SJSA1 (cell line): ENCODE results near the gene LIMK2. TPM values are rescaled to one million over a fixed set of nuclear protein-coding genes. Genes with fewer than 3 reads are reported as not detected.
A peak's percentile ranks its signal among the peaks of the same experiment; 100 is the strongest.
"Not testable (repeated sequence)": the region's sequence is repeated elsewhere in the genome, so short reads cannot be mapped to it uniquely, and the experiment has no call there.

ENCODE experiments used
- DNase-seq, 2 experiments: peaks; one replicate each; pipeline ENCODE4 v3.0.0-alpha.2; 2015 to 2020; ENCODE audit warnings: low spot score in 2 of 2, low read depth in 1 of 2
- H3K27ac ChIP-seq: fragments of 250-450 bp; sonication (Bioruptor Pico); 2 replicates; pipeline ENCODE4 v1.5.1; 2020; ENCODE audit warnings: mild to moderate bottlenecking, moderate library complexity
- H3K27me3 ChIP-seq: fragments of 250-450 bp; sonication (Bioruptor Pico); replicated peaks from 2 replicates; pipeline ENCODE4 v1.5.1; 2020; ENCODE audit warnings: mild to moderate bottlenecking, moderate library complexity
- H3K36me3 ChIP-seq: fragments of 250-450 bp; sonication (Bioruptor Pico); 2 replicates; pipeline ENCODE4 v1.5.1; 2020; ENCODE audit warnings: mild to moderate bottlenecking
- H3K4me1 ChIP-seq: fragments of 250-450 bp; sonication (Bioruptor Pico); replicated peaks from 2 replicates; pipeline ENCODE4 v1.6.1; 2021; ENCODE audit warnings: mild to moderate bottlenecking
- H3K4me3 ChIP-seq: fragments of 250-450 bp; sonication (Bioruptor Pico); 2 replicates; pipeline ENCODE4 v1.5.1; 2020; ENCODE audit warnings: mild to moderate bottlenecking
- H3K9me3 ChIP-seq: fragments of 250-450 bp; sonication (Bioruptor Pico); replicated peaks from 2 replicates; pipeline ENCODE4 v1.5.1; 2020; ENCODE audit warnings: mild to moderate bottlenecking
- total RNA-seq: library from RNA; depleted of rRNA; stranded (reverse); fragments of >200 nt; shearing (Covaris generic); gene quantifications from 2 replicates; pipeline ENCODE4 v1.2.3, GENCODE V29; 2014

Gene LIMK2
- total RNA-seq, 1 experiment from 2014 or later, result 21.8 TPM

- peaks cover 70% of the 10 kb centered on the region for H3K36me3 ChIP-seq
- H3K27me3 ChIP-seq, H3K4me3 ChIP-seq, H3K9me3 ChIP-seq, H3K4me1 ChIP-seq, DNase-seq, H3K27ac ChIP-seq: not testable (repeated sequence)
These were observed 17.4 kb upstream of the LIMK2 start for GRCh38 chr22:31194681-31195080.

- Histone ChIP-seq H3K9me3 (no peaks in the 10 kb centered on the region), H3K27ac (no peak overlapping the region), H3K27me3 (no peaks in the 10 kb centered on the region), H3K4me1 (no peaks in the 10 kb centered on the region), H3K4me3 (no peak overlapping the region), H3K36me3 (peaks cover 66% of the 10 kb centered on the region)
- DNase-seq, result no peak
These were observed 12.9 kb upstream of the LIMK2 start for GRCh38 chr22:31199187-31199586.

DNA sequence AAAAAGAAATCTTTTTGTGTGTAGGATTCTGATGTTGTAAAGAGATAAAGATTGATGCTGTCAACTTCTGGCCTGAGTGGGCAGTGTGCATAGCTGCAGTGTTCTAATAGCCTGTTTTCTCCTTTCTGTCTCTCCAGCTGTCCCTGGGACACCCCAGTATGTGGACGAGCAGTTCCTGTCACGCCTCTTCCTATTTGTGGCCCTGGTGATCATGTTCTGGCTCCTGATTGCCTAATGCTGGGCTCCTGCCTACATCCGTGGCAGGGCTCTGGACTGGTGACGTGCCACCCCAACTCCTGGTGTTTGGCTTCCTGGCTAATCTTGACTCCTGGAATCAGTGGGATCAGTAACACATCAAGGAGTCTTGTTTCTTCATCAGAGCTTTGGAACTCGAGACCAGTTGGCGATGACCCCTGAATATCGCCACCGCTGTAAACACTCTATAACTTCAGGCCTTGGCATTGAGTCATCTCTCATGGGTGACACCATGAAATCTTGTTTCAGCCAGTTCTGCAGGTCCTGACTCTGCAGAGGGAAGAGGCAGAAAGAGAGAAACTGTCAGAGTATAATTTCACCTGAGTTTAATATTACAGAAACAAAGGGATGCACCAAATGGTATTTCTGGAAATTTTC is 7.6 kb upstream of the LIMK2 start:
- DNase-seq, H3K4me3 ChIP-seq, H3K4me1 ChIP-seq, H3K27ac ChIP-seq, H3K27me3 ChIP-seq, H3K9me3 ChIP-seq: not testable (repeated sequence)
- peaks cover 35% of the 10 kb centered on the region for H3K36me3 ChIP-seq

DNA sequence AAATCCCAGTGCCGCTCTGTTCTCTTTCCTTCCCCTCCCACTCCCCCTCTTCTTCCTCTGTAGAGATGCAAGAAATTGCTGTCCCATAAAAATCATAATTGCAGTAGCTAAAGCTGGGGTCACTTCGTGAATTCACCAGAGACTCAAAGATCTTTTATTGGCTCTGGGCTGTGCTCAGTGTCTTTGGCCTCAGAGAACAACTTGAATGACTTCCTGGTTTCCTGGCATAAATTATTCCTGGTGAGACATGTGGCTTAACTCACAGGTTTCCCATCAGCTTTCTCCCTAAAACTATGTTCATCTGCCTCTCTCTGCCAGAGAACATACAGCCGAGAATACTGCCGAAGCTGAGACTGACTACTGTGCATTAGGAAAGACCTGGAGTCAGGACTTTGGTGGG is 7.0 kb upstream of the LIMK2 start:
- H3K27me3 ChIP-seq, H3K9me3 ChIP-seq, H3K27ac ChIP-seq, H3K4me1 ChIP-seq, H3K4me3 ChIP-seq, DNase-seq: not testable (repeated sequence)
- peaks cover 31% of the 10 kb centered on the region for H3K36me3 ChIP-seq

DNA sequence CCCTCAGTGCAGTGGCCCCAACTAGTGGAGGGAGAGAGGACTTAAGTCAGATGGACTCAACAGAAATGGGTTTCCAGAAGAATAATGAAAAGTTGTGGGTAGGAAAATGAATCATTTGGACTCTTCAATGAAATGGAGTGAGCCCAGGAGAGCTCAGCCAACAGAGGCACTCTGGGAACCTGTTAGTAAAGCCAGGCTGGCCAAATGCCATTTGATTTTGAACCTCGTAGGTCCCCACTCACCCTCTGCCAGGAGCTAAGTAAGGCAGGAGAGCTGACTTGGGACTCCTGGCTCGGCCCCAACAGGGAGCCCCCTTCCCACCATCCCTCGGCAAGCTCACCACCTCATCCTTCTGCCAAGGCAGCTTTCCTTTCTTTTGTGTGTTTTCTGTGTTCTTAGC is 5.6 kb upstream of the LIMK2 start:
- Histone ChIP-seq H3K4me1 (peaks cover 12% of the 10 kb centered on the region), H3K36me3 (peaks cover 21% of the 10 kb centered on the region)
- H3K27me3 ChIP-seq, H3K27ac ChIP-seq, H3K4me3 ChIP-seq, DNase-seq, H3K9me3 ChIP-seq: not testable (repeated sequence)

GRCh38 chr22:31206896-31207687 is 5.0 kb upstream of the LIMK2 start:
- no peak overlapping the region for H3K4me3 ChIP-seq
- no peak for DNase-seq
- H3K9me3 ChIP-seq, result no peaks in the 10 kb centered on the region
- no peaks in the 10 kb centered on the region for H3K27me3 ChIP-seq
- H3K27ac ChIP-seq, result no peak overlapping the region
- H3K36me3 ChIP-seq, result peaks cover 15% of the 10 kb centered on the region
- H3K4me1 ChIP-seq, result peaks cover 16% of the 10 kb centered on the region

DNA sequence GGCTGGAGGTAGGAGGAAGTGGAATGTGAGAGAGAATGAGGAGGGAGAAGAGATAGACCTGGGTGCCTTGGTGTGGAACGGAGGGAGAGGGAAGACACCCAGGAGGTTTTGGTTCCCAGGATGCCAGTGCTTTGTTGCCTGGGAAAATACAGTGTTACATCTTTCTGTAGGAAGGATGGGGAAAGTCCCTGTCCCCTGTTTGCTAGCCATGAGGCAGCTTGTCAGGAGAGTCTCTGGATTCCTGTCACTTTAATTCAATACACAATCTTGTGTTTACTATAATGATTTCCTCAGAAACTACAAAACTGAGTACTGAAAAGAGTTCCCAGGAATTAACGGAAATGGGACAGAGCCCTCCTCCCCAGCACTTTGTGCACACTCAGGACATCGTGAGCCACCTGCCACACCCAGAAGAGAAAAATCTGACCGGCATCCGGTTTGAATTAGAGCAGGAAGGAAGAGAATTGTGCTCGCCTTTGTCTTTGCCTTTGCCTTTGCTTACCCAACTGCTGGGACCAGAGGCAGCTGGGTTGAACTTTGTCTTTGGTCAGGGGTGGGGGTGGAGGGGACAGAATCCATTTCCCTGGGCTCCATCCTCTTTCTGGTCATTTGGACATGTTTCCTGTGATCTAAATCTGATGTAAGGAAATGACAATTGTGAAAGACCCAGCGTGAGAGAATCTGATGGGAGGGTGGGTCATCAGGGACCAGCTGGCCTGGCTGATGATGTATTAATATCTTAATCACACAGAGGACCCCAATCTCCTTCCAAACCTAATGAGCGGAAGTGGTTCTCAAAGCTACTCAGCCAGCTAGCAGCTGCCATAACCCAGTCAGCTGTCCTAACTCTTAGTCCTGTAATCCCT is 1.3 kb upstream of the LIMK2 start:
- H3K27ac ChIP-seq, result peak overlapping the region; percentile 30; the same call in 1 of the 2 replicates
- peaks cover 23% of the 10 kb centered on the region for H3K4me1 ChIP-seq
- peak in 1 of 2 experiments; percentile 40 for DNase-seq

DNA sequence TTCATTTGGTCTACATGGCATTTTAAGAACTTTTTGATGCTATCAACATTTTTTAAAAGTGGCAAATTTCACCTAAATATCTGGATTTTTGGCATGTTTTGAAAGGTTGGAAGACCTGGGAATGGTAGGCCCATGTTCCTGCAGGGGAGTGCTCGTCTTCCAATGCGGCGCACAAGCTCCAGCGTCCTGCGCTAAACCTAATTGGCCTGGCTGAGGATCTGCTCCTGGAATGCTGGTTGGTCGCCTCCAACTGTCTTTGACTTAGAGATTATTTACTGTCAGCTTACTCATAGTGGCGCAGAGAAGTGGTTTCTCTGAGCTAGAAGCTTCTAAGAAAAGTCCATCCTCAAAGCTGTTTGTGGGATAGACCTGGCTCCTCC is 626 bp upstream of the LIMK2 start:
- H3K4me3 ChIP-seq, result peak overlapping the region; percentile 86
- DNase-seq, result no peak
- no peaks in the 10 kb centered on the region for H3K9me3 ChIP-seq
- no peaks in the 10 kb centered on the region for H3K27me3 ChIP-seq
- H3K4me1 ChIP-seq, result peaks cover 23% of the 10 kb centered on the region
- peaks cover 14% of the 10 kb centered on the region for H3K36me3 ChIP-seq
- peak overlapping the region; percentile 30; the same call in 1 of the 2 replicates for H3K27ac ChIP-seq

More for the DNA sequence above, 1.3 kb upstream of the LIMK2 start:
- Histone ChIP-seq H3K4me3 (no peak overlapping the region), H3K36me3 (peaks cover 14% of the 10 kb centered on the region), H3K27me3 (no peaks in the 10 kb centered on the region), H3K9me3 (no peaks in the 10 kb centered on the region)

GRCh38 chr22:31212783-31213629 is 908 bp downstream of the LIMK2 start:
- peaks cover 23% of the 10 kb centered on the region for H3K4me1 ChIP-seq
- H3K9me3 ChIP-seq, result no peaks in the 10 kb centered on the region
- H3K27me3 ChIP-seq, result no peaks in the 10 kb centered on the region
- peak overlapping the region; percentile 32; the same call in 1 of the 2 replicates for H3K27ac ChIP-seq
- DNase-seq, result no peak
- peak overlapping the region; percentile 86 for H3K4me3 ChIP-seq
- peaks cover 14% of the 10 kb centered on the region for H3K36me3 ChIP-seq

DNA sequence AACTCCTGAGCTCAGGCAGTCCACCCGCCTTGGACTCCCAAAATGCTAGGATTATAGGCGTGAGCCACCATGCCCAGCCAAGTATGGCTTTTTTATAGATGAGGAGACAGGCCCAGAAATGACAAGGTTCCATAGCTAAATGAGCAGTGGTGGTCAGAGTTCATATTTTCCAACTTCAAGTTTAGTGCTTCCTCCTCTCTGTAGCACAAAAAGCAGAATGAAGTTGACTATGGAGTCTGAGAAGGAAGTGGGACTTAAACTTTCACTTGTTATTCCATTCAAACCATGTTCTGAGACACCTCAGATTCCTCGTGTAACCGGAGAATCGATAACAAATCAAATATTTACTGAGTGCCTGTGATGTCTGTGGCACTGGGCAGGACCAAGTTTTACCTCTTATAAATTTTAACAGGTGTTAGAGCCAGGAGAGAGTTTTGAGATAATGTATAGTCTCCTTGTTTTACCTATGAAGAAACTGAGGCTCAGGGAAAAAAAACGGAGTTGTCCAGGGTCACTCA is 3.0 kb downstream of the LIMK2 start:
- Histone ChIP-seq H3K9me3 (no peaks in the 10 kb centered on the region), H3K27ac (no peak overlapping the region), H3K36me3 (peaks cover 16% of the 10 kb centered on the region), H3K4me1 (peaks cover 23% of the 10 kb centered on the region), H3K4me3 (no peak overlapping the region), H3K27me3 (no peaks in the 10 kb centered on the region)
- DNase-seq, result no peak

GRCh38 chr22:31218565-31219262 is 6.6 kb downstream of the LIMK2 start:
- H3K9me3 ChIP-seq, result no peaks in the 10 kb centered on the region
- peaks cover 13% of the 10 kb centered on the region for H3K36me3 ChIP-seq
- no peak for DNase-seq
- no peak overlapping the region for H3K4me3 ChIP-seq
- no peaks in the 10 kb centered on the region for H3K4me1 ChIP-seq
- H3K27ac ChIP-seq, result no peak overlapping the region
- no peaks in the 10 kb centered on the region for H3K27me3 ChIP-seq

DNA sequence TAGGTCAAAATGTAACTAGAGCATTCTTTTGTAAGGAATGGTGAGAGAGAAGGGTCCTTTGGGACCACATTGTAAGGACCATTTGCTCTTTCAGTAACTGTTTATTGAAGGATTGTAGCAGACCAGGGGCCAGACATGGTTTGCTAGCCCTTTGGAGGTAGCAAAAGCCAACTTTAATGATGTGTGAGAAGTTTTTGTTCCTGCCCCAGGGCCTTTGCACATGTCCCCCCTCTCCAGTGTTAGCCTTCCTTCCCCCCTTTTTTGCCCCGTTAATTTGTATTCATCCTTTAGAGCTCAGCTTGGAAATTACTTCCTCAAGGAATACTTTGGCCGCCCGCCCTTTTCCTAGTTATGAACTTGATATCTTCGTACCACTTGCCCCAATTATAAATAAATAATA is 9.0 kb downstream of the LIMK2 start:
- H3K4me1 ChIP-seq, result no peaks in the 10 kb centered on the region
- no peaks in the 10 kb centered on the region for H3K27me3 ChIP-seq
- no peak overlapping the region for H3K27ac ChIP-seq
- no peak for DNase-seq
- H3K36me3 ChIP-seq, result peaks cover 7% of the 10 kb centered on the region; the same call in 1 of the 2 replicates
- H3K9me3 ChIP-seq, result no peaks in the 10 kb centered on the region
- no peak overlapping the region for H3K4me3 ChIP-seq
